Measurements from ENCODE around the gene THBS2.

- TF ChIP-seq CTCF (conservative IDR thresholded peaks at IDR 0.05) (no peak), EZH2 (IDR thresholded peaks at IDR 0.05; ENCODE audit: low read depth) (no peak)
Measured at GRCh38 chr6:169241688-169242350, 11.8 kb downstream of the THBS2 start.
